Measurements from ENCODE around the gene ASMT.
"Not testable (repeated sequence)": the region's sequence is repeated elsewhere in the genome, so short reads cannot be mapped to it uniquely, and the experiment has no call there.

ASMT gene

GRCh38 chrX:1598021-1598875, 16.6 kb upstream of the ASMT start:
- DNase-seq, result no peak

DNA sequence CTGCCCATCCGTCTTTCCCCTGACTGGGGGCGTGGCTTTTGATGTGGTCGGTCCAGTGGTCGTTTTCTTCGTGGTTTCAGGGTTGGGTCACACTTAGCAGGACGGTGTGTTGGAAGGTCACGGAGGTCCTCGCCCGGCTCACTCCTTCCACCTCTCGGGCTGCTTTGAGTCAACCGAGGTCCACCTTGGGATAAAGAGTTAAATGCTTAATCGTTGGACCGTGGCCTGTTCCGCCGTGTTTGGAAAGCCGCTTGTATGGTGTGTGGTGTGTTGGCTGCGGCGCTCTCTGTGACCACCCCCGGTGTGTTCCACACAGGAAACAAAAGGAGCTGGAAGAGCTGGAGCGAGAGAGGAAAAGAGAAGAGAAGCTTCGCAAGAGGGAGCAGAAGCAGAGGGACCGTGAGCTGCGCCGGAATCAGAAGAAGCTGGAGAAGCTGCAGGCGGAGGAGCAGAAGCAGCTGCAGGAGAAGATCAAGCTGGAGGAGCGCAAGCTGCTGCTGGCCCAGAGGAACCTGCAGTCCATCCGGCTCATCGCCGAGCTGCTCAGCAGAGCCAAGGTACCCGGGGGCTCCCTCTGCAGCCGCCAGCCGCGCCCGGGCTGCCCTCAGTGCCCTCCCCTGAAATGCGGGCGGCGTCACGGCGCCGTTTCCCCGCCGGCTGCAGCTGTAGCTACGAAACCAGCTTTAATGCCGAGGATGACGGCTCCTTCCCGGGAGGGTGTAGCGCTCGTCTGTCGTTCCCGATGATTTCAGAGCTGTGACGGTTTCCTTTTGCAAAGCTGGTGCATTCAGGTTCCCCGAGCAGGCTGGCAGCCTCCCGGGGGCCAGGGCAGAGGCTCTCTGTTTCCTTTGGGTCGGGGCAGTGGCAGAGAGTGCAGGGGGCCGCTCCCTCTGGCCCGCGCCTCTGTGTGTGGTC, 15.7 kb upstream of the ASMT start:
- DNase-seq, result no peak

GRCh38 chrX:1599791-1600405, 15.0 kb upstream of the ASMT start:
- DNase-seq, result no peak

DNA sequence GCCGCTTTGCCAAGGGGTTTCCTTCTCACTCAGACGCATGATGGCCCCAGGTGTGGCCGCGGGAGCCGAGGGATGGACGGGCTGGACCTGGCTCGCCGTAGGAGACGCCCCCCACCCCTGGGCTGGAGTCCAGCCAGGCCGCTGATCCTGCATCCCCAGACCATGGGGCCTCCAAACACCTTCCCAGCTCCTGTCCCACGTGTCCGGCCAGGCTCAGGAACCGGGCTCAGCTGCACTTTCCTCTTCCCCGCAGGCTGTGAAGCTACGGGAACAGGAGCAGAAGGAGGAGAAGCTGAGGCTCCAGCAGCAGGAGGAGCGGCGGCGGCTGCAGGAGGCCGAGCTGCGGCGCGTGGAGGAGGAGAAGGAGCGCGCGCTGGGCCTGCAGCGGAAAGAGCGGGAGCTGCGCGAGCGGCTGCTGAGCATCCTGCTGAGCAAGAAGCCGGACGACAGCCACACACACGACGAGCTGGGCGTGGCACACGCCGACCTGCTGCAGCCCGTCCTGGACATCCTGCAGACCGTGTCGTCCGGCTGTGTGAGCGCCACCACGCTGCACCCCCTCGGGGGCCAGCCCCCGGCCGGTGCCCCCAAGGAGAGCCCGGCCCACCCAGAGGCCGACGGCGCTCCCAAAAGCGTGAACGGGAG, 14.3 kb upstream of the ASMT start:
- DNase-seq, result no peak

- DNase-seq, result no peak
Measured at GRCh38 chrX:1601051-1601767, 13.7 kb upstream of the ASMT start.

DNA sequence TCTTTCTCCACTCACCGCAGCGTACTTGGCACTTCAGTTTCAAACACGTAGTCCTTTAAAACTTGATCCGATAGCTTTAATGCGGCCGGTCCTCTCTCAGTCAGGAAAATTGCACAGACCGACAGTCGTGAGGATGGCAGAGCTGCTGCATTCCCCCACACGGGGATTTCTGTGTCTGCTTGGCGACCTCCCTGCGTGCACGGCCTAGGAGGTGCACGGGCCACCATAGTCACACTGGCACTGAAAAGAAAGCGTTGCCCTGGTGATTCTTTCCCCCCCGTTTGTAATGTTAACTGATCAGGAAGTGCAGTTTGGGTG, 13.1 kb upstream of the ASMT start:
- DNase-seq, result no peak

- no peak for DNase-seq
Measured at GRCh38 chrX:1602299-1602698, 12.6 kb upstream of the ASMT start.

- DNase-seq, result no peak
Measured at GRCh38 chrX:1606496-1606895, 8.4 kb upstream of the ASMT start.

- no peak for DNase-seq
Measured at GRCh38 chrX:1609311-1609710, 5.5 kb upstream of the ASMT start.

GRCh38 chrX:1609762-1610161, 5.1 kb upstream of the ASMT start:
- DNase-seq, result no peak

DNA sequence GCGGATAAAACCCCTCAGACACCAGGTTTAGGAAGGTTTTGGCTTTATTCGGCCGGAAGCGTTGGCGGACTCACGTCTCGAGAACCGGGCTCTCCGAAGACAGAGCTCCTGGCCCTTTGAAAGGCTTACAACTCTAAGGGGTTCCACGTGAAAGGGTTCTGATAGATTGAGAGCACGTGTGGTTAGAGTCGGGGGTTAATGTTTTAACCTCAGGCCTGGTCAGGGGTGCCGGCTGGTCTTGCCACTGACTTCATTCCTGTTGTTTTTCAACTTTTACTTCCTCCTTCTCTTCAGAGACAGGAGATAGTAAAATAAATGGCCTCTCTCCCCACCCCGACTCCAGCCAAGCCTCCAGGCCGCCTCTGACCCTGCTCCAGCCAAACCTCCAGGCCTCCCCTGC, 4.7 kb upstream of the ASMT start:
- DNase-seq, result no peak

DNA sequence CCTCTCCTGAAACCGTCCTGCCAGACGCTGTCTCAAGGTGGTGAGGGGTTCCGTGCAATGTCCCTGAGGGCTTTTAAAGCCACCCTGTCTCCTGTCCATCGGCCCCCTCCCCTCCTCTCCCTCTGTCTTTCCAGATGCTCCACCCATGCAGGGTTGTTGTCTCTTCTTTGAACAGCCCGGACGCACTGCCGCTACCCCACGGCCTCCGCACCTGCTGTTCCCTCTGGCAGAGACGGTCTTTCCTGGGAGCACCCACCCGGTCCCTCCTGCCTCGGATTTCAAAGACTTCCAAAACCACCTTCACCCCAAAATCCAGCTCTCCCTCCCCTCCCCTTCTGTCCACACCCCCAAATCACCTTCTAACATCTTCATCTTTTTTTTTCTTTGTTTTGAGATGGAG, 4.1 kb upstream of the ASMT start:
- no peak for DNase-seq

DNA sequence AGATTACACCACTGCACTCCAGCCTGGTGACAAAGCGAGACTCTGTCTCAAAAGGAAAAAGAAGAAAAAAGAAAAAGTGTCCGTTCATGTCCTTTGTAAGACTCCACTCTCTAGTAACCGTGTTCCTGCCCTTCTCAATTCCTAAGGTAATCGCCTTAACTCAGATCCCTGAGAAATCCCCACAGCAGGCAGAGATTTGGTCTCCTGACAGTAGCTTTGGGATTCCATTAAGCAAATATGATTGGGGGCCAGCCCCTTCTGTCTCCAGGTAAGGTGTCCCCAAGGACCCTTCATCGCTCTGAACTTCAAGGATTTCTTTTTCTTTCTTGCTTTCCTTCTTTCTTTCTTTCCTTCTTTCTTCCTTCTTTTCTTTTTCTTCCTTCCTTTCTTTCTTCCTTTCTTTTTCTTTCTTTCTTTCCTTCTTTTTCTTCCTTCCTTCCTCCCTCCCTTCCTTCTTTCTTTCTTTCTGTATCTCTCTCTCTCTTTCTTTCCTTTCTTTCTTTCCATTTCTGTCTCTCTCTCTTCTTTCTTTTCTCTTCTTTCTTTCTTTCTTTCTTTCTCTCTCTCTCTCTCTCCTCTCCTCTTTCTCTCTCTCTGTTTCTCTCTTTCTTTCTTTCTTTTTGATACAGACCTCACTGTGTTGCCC, 2.1 kb upstream of the ASMT start:
- DNase-seq, result no peak

- no peak for DNase-seq
Measured at GRCh38 chrX:1618689-1619088, 3.8 kb downstream of the ASMT start.

- DNase-seq, result no peak
Measured at GRCh38 chrX:1623691-1624090, 8.8 kb downstream of the ASMT start.

GRCh38 chrX:1624158-1624860, 9.4 kb downstream of the ASMT start:
- DNase-seq, result not testable (repeated sequence)

- DNase-seq, result not testable (repeated sequence)
Measured at GRCh38 chrX:1624861-1625215, 10.0 kb downstream of the ASMT start.

DNA sequence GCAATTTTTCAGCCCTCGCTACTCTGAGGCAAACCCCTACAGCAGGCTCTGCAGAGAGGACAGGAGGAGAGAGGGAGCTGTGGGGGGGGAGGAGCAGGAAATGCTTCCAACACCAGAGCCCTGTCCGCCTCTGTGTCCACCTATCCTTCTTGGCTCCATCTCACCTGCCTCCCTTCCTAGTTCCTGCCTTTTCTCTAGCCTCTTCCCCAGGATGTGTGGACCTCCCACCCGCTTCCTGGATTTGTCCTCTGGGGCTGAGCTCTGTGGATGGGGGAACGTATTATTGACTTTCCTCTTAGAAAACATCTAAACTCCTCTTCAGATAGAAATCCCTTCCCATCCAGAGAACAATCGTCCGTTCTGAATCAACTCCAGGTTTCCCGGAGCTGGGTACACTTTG, 14.4 kb downstream of the ASMT start:
- no peak for DNase-seq

DNA sequence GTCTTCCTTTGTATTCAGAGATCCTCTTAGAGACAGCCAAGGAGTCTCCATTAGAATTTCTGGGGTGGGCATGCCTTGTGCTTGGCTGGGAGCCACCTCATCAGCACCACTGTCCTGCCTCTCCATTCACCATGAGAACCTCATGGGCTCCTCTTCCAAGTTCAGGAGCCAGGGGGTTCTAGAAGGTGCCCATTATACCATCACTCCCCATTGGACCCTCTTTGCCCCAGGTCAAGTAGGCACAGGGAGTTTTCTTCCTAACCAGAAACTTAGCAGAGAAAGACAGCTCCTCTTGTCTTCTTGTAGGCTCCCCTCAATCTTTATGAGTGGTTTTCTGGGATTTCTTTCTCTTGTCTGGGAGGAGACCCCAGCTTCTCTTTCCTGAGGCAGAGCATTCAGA, 31.1 kb downstream of the ASMT start:
- DNase-seq, result no peak

GRCh38 chrX:1649621-1650020, 34.8 kb downstream of the ASMT start:
- no peak for DNase-seq

DNA sequence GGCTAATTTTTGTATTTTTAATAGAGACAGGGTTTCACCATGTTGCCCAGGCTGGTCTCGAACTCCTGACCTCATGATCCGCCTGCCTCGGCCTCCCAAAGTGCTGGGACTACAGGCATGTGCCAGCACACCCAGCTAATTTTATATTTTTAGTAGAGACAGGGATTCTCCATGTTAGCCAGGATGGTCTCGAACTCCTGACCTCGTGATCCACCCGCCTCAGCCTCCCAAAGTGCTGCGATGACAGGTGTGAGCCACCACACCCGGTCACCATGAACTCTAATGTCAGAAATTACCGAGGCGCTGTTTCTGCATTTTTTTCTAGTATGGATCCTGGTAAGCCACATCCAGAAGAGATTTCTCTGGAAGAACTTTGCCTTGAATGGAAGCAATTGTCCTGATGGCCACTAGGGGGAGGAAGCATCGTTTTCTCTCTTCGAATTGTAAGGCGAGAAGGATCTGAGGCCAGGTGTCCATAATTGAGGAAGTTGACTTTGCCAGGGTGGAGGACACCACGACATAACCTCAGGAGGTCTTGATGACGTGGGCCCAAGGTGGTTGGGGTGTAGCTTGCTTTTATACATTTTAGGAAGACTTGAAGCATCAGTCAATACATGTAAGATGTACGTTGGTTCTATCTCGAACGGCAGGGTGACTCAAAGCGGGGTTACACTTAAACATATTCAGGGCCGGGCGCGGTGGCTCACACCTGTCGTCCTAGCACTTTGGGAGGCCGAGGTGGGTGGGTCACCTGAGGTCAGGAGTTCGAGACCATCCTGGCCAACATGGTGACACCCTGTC, 37.4 kb downstream of the ASMT start:
- peak; percentile 15 for DNase-seq
